Hippocampal formation (tissue), 2 donors: ENCODE results near the gene PLEKHG4B.

Source experiments
- DNase-seq, 2 donors: peaks; one replicate each; lab custom pipeline; 2025; lab: John Stamatoyannopoulos, UW

The PLEKHG4B gene

DNA sequence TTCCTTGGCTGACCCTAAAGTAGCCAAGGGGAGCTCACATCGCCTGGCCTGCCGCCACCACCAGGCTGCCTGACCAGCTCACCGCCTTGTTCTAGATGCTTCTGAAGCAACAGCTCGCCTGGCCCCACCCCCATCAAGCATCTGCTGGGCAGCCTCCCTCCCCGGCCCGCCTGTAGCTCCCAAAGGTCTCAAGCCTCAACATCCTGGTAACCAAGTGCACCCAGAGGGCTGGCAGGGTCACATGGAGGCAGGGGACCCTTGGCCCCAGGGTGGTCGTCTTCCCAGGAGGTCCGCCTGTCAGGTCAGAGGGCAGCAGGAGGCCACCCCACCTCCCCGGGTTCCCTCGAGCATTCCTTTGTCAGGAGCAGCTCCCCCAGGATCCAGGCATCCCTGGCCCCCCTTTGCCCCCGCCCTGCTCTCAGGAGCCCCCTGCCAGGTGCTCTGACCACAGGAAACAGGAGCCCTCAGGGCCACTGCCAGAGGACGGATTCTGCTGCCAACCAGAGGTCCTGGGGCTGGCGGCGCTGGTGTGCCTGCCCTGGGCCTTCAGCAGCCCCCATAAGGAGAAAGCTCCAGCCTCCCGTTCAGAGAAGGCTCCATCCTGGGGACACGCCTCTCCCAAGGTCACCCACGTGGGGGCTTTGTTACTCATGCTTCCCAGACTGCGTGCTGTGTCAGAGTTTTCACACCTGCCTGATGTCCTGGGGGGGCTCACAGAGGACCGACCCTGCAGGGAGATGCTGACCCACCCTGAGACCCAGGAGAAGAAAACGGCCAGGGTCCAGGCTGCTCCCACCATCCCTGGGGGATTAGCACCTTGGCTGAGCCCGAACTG lies 95.9 kb downstream of the PLEKHG4B start:
- no peak for DNase-seq

DNA sequence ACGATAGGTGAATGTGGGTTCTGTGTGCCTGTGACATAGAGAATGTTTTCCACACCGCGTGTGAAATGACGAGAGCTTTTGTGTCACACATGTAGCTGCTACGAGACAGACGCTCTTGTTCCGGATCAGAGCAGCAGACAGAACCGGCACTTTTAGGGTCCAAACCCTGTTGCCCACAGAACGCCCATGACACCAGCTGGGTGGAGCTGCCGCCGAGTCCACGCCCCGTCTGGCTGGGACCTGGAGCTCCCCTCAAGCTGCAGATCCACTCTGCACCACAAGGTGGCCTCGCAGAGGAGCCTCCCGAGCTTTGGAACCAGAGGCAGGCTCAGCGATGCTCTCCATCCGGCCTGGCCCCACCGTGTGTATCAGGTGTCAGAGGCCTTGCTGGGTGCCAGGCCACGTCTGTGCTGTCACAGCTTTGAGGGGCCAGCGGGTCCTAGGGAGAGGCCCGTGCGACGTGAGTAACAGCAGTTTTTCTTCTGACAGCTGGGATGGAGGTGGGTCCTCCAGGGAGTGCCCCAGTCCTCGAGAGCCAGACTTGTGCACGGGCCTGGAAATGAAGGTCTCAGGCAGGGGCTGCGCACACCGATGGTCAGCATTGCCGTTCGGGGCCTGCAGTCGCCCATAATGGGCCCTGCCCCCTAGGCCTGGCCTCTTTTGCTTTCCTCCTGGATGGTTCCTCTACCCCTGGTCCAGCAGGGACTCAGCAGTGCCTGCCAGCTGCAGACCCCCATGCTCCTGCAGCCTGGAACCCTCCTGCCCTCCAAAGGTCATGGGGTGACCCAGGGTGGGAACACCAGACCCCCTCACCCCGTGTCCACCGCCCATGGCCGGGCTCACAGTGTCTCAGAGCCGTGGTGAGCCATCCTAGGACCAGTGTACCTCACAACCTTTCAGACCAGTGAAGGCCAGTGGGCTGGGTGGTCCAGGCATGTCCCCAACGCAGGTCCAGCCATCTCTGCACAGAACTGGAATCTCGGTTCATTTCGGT lies 96.8 kb downstream of the PLEKHG4B start:
- peak; percentile 33 to 70 for DNase-seq

DNA sequence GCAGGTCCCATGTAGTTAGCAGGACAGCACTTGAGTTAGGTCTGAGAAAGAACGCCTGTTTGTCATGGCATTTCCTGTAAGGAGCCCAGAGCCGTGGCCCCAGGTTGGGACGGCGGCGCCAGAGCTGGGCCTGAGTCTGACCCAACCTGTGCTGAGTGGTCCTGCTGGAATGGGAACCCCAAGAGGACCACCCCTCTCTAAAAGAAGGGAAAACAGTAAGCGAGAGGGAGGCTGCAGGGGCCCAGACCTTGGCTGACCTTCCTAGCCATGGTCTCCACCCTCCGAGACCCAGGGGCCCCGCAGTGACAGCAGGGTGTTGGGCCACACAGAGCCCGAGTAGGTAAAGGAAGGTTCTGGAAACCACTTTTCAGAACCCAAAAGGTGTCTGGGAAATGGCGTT lies 97.5 kb downstream of the PLEKHG4B start:
- no peak for DNase-seq

- no peak for DNase-seq
Observed at GRCh38 chr5:189976-190365, 98.0 kb downstream of the PLEKHG4B start.

DNA sequence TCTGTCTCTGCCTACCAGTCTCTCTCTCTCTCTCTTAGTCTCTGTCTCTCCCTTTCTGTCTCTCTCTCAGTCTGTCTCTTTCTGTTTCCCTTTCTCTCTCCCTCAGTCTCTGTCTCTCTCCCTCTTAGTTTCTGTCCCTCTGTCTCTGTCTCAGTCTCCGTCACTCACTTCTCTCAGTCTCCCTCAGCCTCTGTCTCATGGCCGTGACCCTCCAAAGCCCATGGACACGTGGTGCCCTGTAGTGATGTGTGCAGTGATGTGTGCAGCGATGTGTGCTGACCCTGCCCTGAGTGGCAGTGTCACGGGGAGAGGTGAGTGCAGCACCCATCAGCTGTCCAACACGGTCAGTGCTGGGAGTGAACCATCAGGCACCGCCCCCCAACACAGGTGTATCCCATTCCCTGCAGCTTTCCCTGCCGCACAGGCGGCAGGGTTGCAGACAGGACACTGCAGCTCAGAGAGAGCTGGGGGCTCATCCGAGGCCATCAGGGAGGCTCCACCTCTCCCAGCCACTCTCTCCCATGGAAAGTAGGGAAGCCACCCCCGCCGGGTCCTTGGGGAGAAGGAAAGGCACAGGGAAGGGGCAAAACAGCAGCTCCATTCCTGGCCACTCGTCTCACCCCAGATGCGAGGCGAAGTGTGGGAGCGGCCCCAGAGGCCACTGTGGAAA lies 98.5 kb downstream of the PLEKHG4B start:
- DNase-seq, result no peak

DNA sequence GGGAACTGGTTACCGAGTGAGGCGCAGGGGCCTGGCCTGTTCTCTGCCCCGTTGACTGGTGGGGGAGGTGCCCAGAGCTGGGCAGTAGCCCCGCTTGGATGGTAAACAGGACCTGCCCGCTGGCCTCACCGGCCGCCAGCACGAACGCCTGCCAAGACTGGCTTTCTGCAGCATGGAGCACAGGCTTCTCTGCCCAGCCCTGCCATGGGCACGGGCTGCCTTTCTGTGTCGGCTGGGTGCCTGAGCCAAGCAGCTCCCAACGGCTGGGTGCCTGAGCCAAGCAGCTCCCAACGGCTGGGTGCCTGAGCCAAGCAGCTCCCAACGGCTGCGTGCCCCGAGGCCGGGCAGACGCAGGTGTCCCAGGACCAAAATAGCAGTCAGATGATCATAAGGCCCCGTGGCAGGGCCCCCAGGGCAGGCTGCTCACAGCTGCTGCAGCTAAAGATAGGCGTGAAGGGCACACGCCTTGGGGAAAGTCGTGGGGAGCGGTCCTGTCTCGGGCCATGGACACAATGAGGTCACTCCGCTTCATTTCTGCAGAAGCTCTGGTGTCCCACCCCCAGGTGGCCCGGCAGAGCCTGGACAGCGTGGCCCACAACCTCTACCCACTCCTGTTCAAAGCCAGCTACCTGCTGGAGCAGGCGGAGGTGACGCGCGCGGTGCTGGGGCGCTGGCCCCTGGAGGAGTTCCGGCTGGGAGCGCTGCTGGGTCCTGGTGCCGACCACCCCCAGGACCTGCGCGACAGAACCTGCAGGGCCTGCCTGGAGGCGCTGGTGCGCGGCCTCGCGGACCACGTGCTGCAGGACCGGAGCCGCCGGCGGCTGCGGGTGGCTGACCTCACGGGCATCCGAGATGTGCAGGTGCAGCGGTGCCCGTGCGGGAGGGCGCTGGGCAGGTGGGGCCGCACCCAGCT lies 99.3 kb downstream of the PLEKHG4B start, which contains the start of gene LRRC14B:
Gene LRRC14B, plus strand, starts transcription at position 460 of the 913 bp plus-strand sequence. Its CDS starts 44 bp downstream, at position 504.
- DNase-seq, result peak; percentile 25 to 31

GRCh38 chr5:191949-192690 lies 100.2 kb downstream of the PLEKHG4B start:
- DNase-seq, result no peak

DNA sequence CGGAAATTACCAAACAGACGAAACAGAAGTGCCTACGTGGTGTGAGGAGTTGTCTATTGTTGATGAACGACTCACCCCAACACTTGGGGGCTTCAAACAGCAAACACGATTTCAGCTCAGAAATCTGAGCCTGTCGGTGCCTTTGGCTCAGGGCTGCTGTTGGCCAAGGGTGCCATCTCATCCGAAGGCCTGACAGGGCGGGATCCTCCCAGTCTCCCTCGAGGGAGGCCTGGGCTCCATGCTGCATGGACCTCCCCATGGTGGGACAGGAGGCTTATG lies 100.7 kb downstream of the PLEKHG4B start:
- no peak for DNase-seq

- DNase-seq, result no peak
Observed at GRCh38 chr5:192970-193831, 101.2 kb downstream of the PLEKHG4B start.

- DNase-seq, result no peak
Observed at GRCh38 chr5:194102-194501, 102.1 kb downstream of the PLEKHG4B start.

- no peak for DNase-seq
Observed at GRCh38 chr5:194603-195209, 102.7 kb downstream of the PLEKHG4B start.

GRCh38 chr5:195401-196160 lies 103.6 kb downstream of the PLEKHG4B start:
- DNase-seq, result no peak

DNA sequence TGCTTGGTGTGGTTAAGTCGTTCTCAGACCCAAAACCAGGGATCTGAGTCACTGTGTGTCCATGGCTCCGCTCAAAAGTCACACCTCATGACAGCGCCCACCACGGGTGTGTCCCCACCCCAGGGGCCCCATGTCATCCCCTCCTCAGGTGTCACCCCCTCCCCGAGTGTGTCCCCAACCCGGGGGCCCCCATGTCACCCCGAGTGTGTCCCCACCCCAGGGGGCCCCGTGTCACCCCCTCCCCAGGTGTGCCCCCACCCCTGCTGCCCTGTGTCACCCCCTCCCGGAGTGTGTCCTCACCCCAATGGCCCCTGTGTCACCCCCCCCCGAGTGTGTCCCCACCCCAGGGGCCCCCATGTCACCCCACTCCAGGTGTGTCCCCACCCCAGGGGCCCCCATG lies 104.4 kb downstream of the PLEKHG4B start:
- no peak for DNase-seq

DNA sequence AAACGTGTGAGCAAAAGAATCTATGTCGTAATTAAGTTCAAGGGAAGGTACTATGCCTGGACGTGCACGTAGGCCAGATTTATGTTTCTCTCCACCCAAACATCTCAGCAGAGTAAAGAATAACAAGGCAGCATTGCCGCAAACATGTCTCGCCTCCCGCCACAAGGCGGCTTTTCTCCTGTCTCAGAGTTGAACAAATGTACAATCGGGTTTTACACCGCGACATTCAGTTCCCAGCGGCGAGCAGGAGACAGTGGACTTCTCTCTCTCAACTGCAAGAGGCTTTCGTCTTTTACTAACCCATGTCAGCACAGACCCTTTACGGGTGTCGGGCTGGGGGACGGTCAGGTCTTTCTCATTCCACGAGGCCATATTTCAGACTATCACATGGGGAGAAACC lies 105.1 kb downstream of the PLEKHG4B start:
- DNase-seq, result peak in 1 of 2 donors; percentile 12

DNA sequence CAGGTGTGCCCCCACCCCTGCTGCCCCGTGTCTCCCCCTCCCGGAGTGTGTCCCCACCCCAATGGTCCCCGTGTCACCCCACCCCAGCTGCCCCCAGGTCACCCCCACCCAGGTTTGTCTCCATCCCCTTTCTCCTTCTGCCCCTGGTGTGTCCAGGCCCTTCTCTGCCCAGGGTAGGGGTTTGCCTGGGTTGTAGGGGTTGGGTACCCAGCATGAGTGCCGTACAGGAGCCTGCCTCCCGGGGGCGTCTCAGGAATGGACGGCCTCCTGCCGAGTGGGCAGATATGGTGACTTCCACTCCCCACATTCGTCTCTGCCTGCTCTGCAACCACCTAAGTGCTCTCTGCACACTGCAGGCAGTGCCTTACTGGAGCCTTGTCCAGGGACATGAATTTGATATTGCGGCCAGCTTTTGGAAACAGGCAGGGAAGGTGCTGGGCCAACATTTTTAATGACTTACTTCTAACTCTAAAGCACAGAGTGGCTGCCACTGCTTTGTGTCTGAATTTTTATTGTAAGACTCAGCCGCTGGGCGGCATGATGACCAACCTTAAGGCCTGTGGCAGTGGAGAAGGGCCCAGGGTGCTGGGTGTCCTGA lies 106.0 kb downstream of the PLEKHG4B start:
- no peak for DNase-seq

DNA sequence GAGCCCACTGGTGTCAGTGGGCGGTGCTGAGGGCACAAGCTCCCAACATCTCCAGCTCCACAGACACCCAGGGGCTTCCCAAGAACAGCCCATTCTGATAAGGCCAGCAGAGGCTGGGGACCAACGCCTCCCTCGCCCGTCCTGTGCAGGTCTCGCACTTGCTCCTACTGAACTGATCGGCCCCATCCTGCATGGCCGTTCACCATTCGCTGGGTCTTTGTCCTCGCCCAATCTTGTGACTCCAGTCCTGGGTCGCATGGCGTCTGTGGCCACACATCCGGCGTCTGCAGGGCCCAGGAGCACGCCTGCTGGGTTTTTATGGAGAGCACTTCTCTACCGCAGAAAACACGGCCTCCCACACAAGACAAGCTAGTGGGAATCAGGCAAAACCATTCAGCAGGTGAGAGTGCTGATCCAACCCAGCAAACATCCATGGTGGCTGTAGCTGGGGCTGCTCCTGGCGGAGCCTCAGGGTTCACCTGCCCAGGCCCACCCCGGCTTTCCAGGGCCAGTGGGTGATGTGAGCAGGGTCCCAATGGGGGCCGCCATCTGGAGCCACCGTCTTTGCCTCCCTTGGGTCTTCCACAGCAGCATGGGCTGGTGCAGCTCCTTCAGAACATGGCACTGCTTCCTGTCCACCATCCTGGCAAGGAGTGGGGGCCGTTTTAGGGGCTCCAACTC lies 106.7 kb downstream of the PLEKHG4B start:
- no peak for DNase-seq

DNA sequence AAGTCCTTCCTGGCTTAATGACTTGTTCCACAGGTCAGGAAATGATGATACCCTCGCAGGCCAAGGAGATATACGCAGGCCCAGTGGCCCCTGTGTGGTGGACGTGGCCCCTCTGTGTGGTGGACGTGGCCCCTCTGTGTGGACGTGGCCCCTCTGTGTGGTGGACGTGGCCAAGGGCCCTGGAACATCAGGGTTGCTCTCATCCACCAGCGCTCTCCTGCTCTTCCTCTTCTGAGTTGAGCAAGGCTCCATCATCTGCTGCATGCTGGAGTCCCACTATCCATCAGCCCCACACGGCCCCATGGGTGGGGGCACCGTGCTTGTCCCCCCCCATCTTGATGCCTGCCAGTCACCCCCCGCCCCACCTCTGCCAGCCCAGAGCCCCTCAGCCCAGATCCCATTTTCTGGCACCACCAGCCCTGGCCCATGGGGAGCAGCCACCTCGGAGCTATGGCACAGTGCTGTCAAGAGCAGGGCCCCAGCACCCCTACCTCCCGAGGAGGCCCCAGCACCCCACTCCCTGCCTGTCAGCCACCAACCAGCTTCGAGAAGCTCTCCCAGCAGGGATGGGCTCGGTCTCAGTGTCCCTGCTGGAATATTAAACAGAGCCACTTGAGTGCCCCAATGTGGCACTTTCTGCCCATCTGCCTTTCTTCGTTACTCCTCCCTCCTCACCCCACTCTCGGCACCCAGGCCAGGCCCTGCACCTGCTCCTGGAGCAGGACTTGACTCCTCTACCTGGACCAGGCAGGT lies 107.4 kb downstream of the PLEKHG4B start:
- no peak for DNase-seq
